SU-DHL-6 (cell line): ENCODE measurements around the gene OR1A2.
A peak's percentile ranks its signal among the peaks of the same experiment; 100 is the strongest.
"Not testable (repeated sequence)": the region's sequence is repeated elsewhere in the genome, so short reads cannot be mapped to it uniquely, and the experiment has no call there.

Source experiments
- H2AFZ ChIP-seq: fragments of 200-600 bp; sonication (generic); 2 replicates; pipeline ENCODE4 v1.6.1; 2014; ENCODE audit warnings: low read depth, mild to moderate bottlenecking, moderate library complexity, mixed read lengths, antibody characterized with exemption, low read length; ENCODE audit not compliant: severe bottlenecking
- H3F3A ChIP-seq: fragments of 200-600 bp; shearing (Covaris generic); 2 replicates; pipeline ENCODE4 v1.6.0; 2016; ENCODE audit warnings: antibody characterized with exemption, mild to moderate bottlenecking; ENCODE audit not compliant: insufficient read depth
- H3K27ac ChIP-seq: fragments of 200-600 bp; sonication (generic); 2 replicates; pipeline ENCODE4 v1.5.1; 2016; ENCODE audit warnings: low read depth, mild to moderate bottlenecking, low read length, moderate library complexity, mixed read lengths
- H3K27me3 ChIP-seq: fragments of 200-600 bp; sonication (generic), shearing (Covaris generic); 2 replicates; pipeline ENCODE4 v1.6.0; 2014; ENCODE audit warnings: mild to moderate bottlenecking, low read length
- H3K36me3 ChIP-seq: fragments of 200-600 bp; sonication (generic); 2 replicates; pipeline ENCODE4 v1.6.1; 2014; ENCODE audit warnings: mild to moderate bottlenecking, low read length, mixed read lengths
- H3K4me2 ChIP-seq: fragments of 300-600, 200-600 bp; shearing (Covaris generic), sonication (generic); 2 replicates; pipeline ENCODE4 v1.6.0; 2014; ENCODE audit warnings: low read length, low read depth, mild to moderate bottlenecking; ENCODE audit not compliant: poor library complexity, severe bottlenecking
- H3K4me3 ChIP-seq: fragments of 200-600 bp; sonication (generic); 2 replicates; pipeline ENCODE4 v1.5.1; 2014; ENCODE audit warnings: antibody characterized with exemption, low read length, mild to moderate bottlenecking, mixed read lengths; ENCODE audit not compliant: insufficient read depth, poor library complexity, severe bottlenecking
- H3K79me2 ChIP-seq: fragments of 200-600 bp; sonication (generic); 2 replicates; pipeline ENCODE4 v1.6.1; 2014; ENCODE audit warnings: mild to moderate bottlenecking, low read length, moderate library complexity; ENCODE audit not compliant: insufficient read depth
- H3K9ac ChIP-seq: fragments of 200-600 bp; sonication (generic); 2 replicates; pipeline ENCODE4 v1.7.0; 2014; ENCODE audit warnings: mild to moderate bottlenecking, low read length
- H3K9me2 ChIP-seq: fragments of 200-600 bp; sonication (generic); replicated peaks from 2 replicates; pipeline ENCODE4 v1.6.1; 2014; ENCODE audit warnings: low read length; ENCODE audit not compliant: insufficient read depth
- H3K9me3 ChIP-seq: fragments of 200-600 bp; sonication (generic); 2 replicates; pipeline ENCODE4 v1.6.1; 2014; ENCODE audit warnings: low read length, mixed read lengths; ENCODE audit not compliant: insufficient read depth
- H4K20me1 ChIP-seq: fragments of 200-600 bp; sonication (generic); 2 replicates; pipeline ENCODE4 v1.6.1; 2014; ENCODE audit warnings: low read depth, mild to moderate bottlenecking, antibody characterized with exemption, low read length, moderate library complexity, mixed read lengths
- EZH2phosphoT487 ChIP-seq: fragments of 200-600 bp; sonication (generic), shearing (Covaris generic); conservative IDR thresholded peaks from 2 replicates; pipeline ENCODE4 v1.6.1; 2018; ENCODE audit warnings: mild to moderate bottlenecking, antibody characterized with exemption, low read length, moderate library complexity, mixed read lengths
- TF ChIP-seq, protein P1 (sequence below): fragments of 200-600 bp; sonication (generic); IDR thresholded peaks from one replicate; pipeline ENCODE4 v1.5.1; 2017; ENCODE audit warnings: antibody characterized with exemption, mild to moderate bottlenecking, low read length, moderate library complexity; ENCODE audit not compliant: insufficient read depth, poor library complexity, severe bottlenecking

OR1A2 gene

DNA sequence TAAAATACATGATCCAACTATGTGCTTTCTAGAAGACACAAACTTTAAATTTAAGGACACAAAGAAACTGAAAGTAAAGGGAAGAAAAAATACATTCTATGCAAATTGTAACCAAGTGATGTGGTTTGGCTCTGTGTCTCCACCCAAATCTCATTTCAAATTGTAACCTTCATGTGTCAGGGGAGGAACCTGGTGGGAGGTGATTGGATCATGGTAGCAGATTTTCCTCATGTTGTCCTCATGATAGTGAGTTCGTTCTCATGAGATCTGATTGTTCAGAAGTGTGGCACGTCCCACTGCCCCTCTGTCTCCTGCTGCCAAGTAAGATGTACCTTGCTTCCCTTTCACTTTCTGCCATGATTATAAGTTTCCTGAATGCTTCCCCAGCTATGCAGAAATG, 25.2 kb downstream of the OR1A2 start:
- Histone ChIP-seq H3K79me2 (no peaks in the 10 kb centered on the region), H3K9ac (no peak overlapping the region), H3K9me2 (no peaks in the 10 kb centered on the region), H3K27me3 (no peaks in the 10 kb centered on the region), H2AFZ (no peak overlapping the region), H3K27ac (no peak overlapping the region), H3F3A (no peaks in the 10 kb centered on the region), H3K4me3 (no peak overlapping the region), H3K9me3 (no peaks in the 10 kb centered on the region), H3K4me2 (peak overlapping the region; percentile 18), H4K20me1 (no peaks in the 10 kb centered on the region), H3K36me3 (no peaks in the 10 kb centered on the region)
- TF ChIP-seq, protein P1, sequence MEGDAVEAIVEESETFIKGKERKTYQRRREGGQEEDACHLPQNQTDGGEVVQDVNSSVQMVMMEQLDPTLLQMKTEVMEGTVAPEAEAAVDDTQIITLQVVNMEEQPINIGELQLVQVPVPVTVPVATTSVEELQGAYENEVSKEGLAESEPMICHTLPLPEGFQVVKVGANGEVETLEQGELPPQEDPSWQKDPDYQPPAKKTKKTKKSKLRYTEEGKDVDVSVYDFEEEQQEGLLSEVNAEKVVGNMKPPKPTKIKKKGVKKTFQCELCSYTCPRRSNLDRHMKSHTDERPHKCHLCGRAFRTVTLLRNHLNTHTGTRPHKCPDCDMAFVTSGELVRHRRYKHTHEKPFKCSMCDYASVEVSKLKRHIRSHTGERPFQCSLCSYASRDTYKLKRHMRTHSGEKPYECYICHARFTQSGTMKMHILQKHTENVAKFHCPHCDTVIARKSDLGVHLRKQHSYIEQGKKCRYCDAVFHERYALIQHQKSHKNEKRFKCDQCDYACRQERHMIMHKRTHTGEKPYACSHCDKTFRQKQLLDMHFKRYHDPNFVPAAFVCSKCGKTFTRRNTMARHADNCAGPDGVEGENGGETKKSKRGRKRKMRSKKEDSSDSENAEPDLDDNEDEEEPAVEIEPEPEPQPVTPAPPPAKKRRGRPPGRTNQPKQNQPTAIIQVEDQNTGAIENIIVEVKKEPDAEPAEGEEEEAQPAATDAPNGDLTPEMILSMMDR, result no peak
- no peak for TF ChIP-seq EZH2phosphoT487

DNA sequence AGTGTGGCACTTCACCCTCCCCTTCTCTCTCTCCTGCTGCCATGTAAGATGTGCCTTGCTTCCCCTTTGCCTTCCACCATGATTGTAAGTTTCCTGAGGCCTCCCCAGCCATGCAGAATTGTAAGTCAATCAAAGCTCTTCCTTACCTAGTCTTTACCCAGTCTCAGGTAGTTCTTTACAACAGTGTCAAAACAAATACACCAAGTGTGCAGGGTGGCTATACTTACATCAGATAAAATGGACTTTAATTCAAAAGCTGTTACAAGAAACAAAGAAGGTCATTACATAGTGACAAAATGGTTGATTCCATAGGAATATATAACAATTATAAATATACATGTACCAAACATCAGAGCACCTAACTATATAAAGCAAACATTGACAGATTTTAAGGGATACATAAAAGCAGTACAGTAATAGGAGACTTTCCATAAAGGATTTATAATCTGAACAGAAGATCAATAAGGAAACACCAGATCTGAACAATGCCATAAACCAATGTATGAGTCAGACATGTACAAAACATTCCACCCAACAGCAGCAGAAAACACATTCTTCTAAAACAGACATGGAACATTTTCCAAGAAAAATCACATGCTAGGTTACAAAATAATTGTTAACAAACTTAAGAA, 27.5 kb downstream of the OR1A2 start:
- H2AFZ ChIP-seq, H3K27ac ChIP-seq, H3K9me2 ChIP-seq, H3K27me3 ChIP-seq, H3F3A ChIP-seq, H3K9me3 ChIP-seq, H4K20me1 ChIP-seq, H3K4me3 ChIP-seq, H3K79me2 ChIP-seq, H3K4me2 ChIP-seq, H3K36me3 ChIP-seq, H3K9ac ChIP-seq: not testable (repeated sequence)

DNA sequence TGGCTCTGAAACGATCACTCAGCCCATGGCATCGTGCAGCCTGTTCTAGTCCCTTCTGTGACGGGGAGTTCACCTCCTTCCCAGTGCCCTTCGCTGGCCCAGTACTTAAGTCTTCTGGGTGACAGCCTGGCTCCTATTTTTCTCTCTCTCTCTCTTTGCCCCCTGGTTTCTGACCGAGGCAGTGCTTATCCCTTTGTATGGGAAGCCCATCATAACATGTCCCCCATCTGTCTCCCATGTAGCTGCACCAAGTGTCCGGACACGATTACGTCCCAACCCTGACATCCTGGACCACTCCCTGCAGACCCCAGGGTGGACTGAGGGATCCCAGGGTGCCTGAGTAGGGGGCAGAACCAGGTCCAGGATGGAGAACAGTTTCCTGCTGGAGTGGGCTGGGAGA, 35.0 kb downstream of the OR1A2 start:
- H4K20me1 ChIP-seq, H3K4me2 ChIP-seq, H3K27ac ChIP-seq, H3K9ac ChIP-seq, H3K9me2 ChIP-seq, H3K79me2 ChIP-seq, H2AFZ ChIP-seq, H3K27me3 ChIP-seq, H3F3A ChIP-seq, H3K36me3 ChIP-seq, H3K4me3 ChIP-seq, H3K9me3 ChIP-seq: not testable (repeated sequence)

DNA sequence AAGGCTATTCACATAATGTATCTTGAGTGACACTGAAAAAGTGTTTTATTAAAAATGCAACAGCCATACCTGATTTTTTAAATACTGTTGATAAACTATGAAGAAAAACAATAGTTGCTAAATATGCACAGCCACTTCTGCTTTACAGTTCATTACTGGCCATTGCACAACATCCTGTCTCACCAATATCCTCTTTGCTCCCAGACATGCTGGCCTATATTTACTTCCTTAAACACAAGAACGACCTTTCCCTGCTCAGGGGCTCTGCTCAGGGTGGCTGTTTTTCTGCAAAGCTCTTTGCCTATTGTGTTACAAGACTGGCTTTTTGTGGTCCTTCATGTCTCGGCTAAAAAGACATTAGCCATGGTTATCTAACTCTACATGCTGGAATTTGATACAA, 41.4 kb downstream of the OR1A2 start:
- not testable (repeated sequence) for H3K4me3 ChIP-seq, H3K9me2 ChIP-seq, H3K36me3 ChIP-seq, H4K20me1 ChIP-seq, H3K27me3 ChIP-seq, H3K4me2 ChIP-seq, H3K9ac ChIP-seq, H3K27ac ChIP-seq, H3K9me3 ChIP-seq, H3F3A ChIP-seq, H2AFZ ChIP-seq, H3K79me2 ChIP-seq

DNA sequence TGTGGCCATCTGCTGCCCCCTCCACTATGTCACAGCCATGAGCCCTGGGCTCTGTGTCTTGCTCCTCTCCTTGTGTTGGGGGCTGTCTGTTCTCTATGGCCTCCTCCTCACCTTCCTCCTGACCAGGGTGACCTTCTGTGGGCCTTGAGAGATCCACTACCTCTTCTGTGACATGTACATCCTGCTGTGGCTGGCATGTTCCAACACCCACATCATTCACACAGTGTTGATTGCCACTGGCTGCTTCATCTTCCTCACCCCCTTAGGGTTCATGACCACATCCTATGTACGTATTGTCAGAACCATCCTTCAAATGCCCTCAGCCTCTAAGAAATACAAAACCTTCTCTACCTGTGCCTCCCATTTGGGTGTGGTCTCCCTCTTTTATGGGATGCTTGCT, 43.7 kb downstream of the OR1A2 start:
- H3K9me2 ChIP-seq, H3K79me2 ChIP-seq, H3K4me3 ChIP-seq, H3K27me3 ChIP-seq, H3K36me3 ChIP-seq, H3K9ac ChIP-seq, H3K27ac ChIP-seq, H3K9me3 ChIP-seq, H4K20me1 ChIP-seq, H2AFZ ChIP-seq, H3F3A ChIP-seq, H3K4me2 ChIP-seq: not testable (repeated sequence)

DNA sequence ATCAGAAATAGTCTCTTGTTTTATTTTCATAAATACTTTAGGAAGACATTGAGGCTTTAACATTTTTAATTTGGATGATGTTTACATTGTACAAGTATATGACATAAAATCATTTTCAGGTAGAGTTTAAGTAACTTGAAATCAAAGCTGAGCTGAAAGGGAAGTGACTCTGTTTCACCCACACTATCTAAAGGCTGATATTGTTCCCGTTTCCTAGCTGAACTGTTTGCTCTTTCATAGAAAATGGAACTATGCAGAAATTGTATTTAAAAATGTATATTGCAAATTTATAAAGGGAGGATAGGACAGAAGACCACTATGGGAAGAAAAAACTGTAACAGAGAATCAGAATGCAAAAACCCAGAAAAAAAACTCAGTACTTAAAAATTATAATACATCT, 47.5 kb downstream of the OR1A2 start:
- not testable (repeated sequence) for H4K20me1 ChIP-seq, H3K9me3 ChIP-seq, H3K79me2 ChIP-seq, H3K27ac ChIP-seq, H3K4me3 ChIP-seq, H2AFZ ChIP-seq, H3K9ac ChIP-seq, H3K27me3 ChIP-seq, H3K4me2 ChIP-seq, H3K9me2 ChIP-seq, H3F3A ChIP-seq, H3K36me3 ChIP-seq
